A673 (cell line): ENCODE results near the gene CRYGN. TPM values are rescaled to one million over a fixed set of nuclear protein-coding genes. Genes with fewer than 3 reads are reported as not detected.

Experiments used
- BruUV-seq: library from RNA; stranded (reverse); fragments of 400-500 nt; replicated peaks from 2 replicates; lab custom pipeline; 2021; lab: Mats Ljungman, UMichigan
- CTCF ChIA-PET: fragments of 300-600 bp; sonication (Branson Sonifier 250); formaldehyde crosslinking; loops from one replicate; lab custom pipeline; 2022; ENCODE audit warnings: antibody characterized with exemption; lab: Charles Lee
- POLR2A ChIA-PET: fragments of 300-600 bp; sonication (Branson Sonifier 250); formaldehyde crosslinking; loops from one replicate; lab custom pipeline; 2022; ENCODE audit warnings: antibody characterized with exemption; ENCODE audit not compliant: low non-redundant PET; lab: Charles Lee
- DNase-seq: peaks from one replicate; pipeline ENCODE4 v3.0.0-alpha.2; 2015; ENCODE audit warnings: low spot score
- H3K27ac ChIP-seq: fragments of 200-600 bp; sonication (generic); 2 replicates; pipeline ENCODE4 v1.5.1; 2016; ENCODE audit warnings: mixed run types, low read depth, mild to moderate bottlenecking, mixed read lengths, antibody characterized with exemption, low read length; ENCODE audit not compliant: poor library complexity, severe bottlenecking
- H3K27me3 ChIP-seq: fragments of 200-600 bp; sonication (generic); replicated peaks from 2 replicates; pipeline ENCODE4 v1.6.1; 2017; ENCODE audit warnings: mixed run types, low read depth, mild to moderate bottlenecking, mixed read lengths, antibody characterized with exemption, low read length; ENCODE audit not compliant: insufficient read depth, poor library complexity
- H3K36me3 ChIP-seq: fragments of 200-600 bp; sonication (generic); 2 replicates; pipeline ENCODE4 v1.6.1; 2016; ENCODE audit warnings: mixed run types, mild to moderate bottlenecking, mixed read lengths, antibody characterized with exemption, low read length; ENCODE audit not compliant: insufficient read depth, poor library complexity, severe bottlenecking
- H3K4me1 ChIP-seq: fragments of 200-600 bp; sonication (generic); 2 replicates; pipeline ENCODE4 v1.6.1; 2017; ENCODE audit warnings: mixed run types, mild to moderate bottlenecking, mixed read lengths, antibody characterized with exemption, low read length; ENCODE audit not compliant: insufficient read depth, poor library complexity, severe bottlenecking
- H3K4me3 ChIP-seq: fragments of 200-600 bp; sonication (generic); 2 replicates; pipeline ENCODE4 v1.5.1; 2016; ENCODE audit warnings: low read depth, mixed run types, mild to moderate bottlenecking, mixed read lengths, low read length; ENCODE audit not compliant: poor library complexity, severe bottlenecking
- H3K9me3 ChIP-seq: fragments of 200-600 bp; sonication (generic); 2 replicates; pipeline ENCODE4 v1.6.1; 2016; ENCODE audit warnings: mixed run types, low read depth, mild to moderate bottlenecking, mixed read lengths, antibody characterized with exemption, low read length; ENCODE audit not compliant: poor library complexity, severe bottlenecking
- CTCF ChIP-seq: fragments of 300-800, 200-600 bp; sonication (generic); conservative IDR thresholded peaks from 2 replicates; pipeline ENCODE4 v1.5.1; 2017; ENCODE audit warnings: low read depth, mild to moderate bottlenecking, antibody characterized with exemption, low read length, moderate library complexity, mixed read lengths
- EZH2 ChIP-seq: fragments of 200-600 bp; sonication (generic); IDR thresholded peaks from 2 replicates; pipeline ENCODE4 v1.6.1; 2017; ENCODE audit warnings: borderline replicate concordance, low read depth, mild to moderate bottlenecking, mixed read lengths, antibody characterized with exemption, low read length; ENCODE audit not compliant: poor library complexity, severe bottlenecking
- intact Hi-C: fragments of 100-400 bp; cut with micrococcal nuclease; formaldehyde crosslinking; loops from one replicate; pipeline ENCODE4 v1.10.0; 2022; ENCODE audit not compliant: unreplicated experiment
- total RNA-seq: library from RNA; stranded (reverse); gene quantifications from 2 replicates; pipeline ENCODE4 v1.2.3, GENCODE V29; 2021

CRYGN gene
- total RNA-seq, 1 experiment from 2014 or later, result 0.13 TPM

GRCh38 chr7:151384352-151384697, 55.6 kb downstream of the CRYGN start:
- Histone ChIP-seq H3K4me3 (no peak overlapping the region), H3K9me3 (no peaks in the 10 kb centered on the region), H3K4me1 (peaks cover 10% of the 10 kb centered on the region), H3K36me3 (no peaks in the 10 kb centered on the region), H3K27ac (no peak overlapping the region), H3K27me3 (peaks cover 22% of the 10 kb centered on the region)
- DNase-seq, result no peak
- CTCF ChIA-PET, result no interaction called here
- no TSS peak for BruUV-seq
- TF ChIP-seq EZH2 (no peak), CTCF (no peak)
- intact Hi-C loops, result no loop called here
- POLR2A ChIA-PET, result no interaction called here

- ChIA-PET CTCF (interaction anchor here (0.7 kb wide), 1 partner anchor 136 kb away, joined by 3 read pairs; no protein-coding TSS in a partner anchor), POLR2A (interaction anchor here (0.6 kb wide), 1 partner anchor 24 kb away, joined by 3 read pairs; no protein-coding TSS in a partner anchor)
- Histone ChIP-seq H3K27ac (no peak overlapping the region), H3K4me1 (peaks cover 10% of the 10 kb centered on the region), H3K9me3 (no peaks in the 10 kb centered on the region), H3K4me3 (no peak overlapping the region), H3K36me3 (no peaks in the 10 kb centered on the region), H3K27me3 (peaks cover 22% of the 10 kb centered on the region)
- BruUV-seq, result no TSS peak
- no peak for TF ChIP-seq EZH2
- TF ChIP-seq CTCF, result no peak
- intact Hi-C loops, result no loop called here
- no peak for DNase-seq
These were observed 56.1 kb downstream of the CRYGN start for GRCh38 chr7:151383638-151384351.

DNA sequence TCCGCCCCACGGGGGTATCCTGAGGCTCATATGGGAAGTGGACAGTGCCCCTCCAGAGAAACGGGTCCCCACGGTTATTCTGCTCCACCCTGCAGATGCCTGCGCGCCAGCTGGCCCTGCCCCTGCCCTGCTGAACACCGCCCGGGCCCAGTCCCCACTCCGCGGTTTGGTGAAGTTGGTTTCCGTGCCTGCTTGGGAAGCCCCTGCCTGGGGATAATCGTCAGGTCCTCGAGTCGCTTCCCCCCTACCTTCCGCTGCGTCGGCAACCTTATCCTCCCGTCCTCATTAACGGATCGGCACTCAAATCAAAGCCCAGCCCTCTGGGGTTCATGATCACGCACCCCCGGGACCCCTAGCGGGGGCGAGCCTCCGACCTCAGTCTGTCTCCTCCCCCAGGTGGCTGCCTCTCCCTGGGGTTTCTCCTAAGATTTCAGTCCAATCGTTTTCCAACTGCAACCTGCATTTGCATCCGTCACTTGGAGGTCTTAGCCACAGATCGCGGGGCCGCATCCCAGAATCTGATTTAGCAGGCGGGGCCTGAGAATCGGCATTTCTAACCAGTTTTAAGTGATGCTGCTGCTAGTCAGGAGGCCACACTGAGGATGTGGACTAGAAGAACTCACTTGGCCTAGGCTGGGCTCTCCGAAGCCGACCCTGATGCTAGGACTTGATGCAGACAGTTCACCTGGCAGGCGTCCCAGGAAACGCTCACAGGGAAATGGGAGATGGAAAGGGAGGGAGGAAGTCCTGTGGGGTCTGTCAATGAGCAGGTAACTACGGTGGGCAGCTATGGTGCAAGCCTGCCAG, 57.7 kb downstream of the CRYGN start:
- ChIA-PET POLR2A (no interaction called here), CTCF (interaction anchor here (0.6 kb wide), 1 partner anchor 109 kb away, joined by 5 read pairs; no protein-coding TSS in a partner anchor)
- TF ChIP-seq CTCF (no peak), EZH2 (no peak)
- BruUV-seq, result no TSS peak
- peak overlapping the region; percentile 31 for H3K4me3 ChIP-seq
- H3K27ac ChIP-seq, result no peak overlapping the region
- intact Hi-C loops, result no loop called here
- DNase-seq, result no peak
- no peaks in the 10 kb centered on the region for H3K36me3 ChIP-seq
- H3K9me3 ChIP-seq, result no peaks in the 10 kb centered on the region
- H3K4me1 ChIP-seq, result peaks cover 10% of the 10 kb centered on the region
- peaks cover 22% of the 10 kb centered on the region for H3K27me3 ChIP-seq
